CD4-positive, alpha-beta T cell treated with Interleukin-15 for 1 hour (primary cell): ENCODE results near the gene RBBP8NL.
"Not testable (repeated sequence)": the region's sequence is repeated elsewhere in the genome, so short reads cannot be mapped to it uniquely, and the experiment has no call there.

ENCODE experiments used
- DNase-seq: peaks from one replicate; pipeline ENCODE4 v3.0.0-alpha.2; 2020

The RBBP8NL gene

DNA sequence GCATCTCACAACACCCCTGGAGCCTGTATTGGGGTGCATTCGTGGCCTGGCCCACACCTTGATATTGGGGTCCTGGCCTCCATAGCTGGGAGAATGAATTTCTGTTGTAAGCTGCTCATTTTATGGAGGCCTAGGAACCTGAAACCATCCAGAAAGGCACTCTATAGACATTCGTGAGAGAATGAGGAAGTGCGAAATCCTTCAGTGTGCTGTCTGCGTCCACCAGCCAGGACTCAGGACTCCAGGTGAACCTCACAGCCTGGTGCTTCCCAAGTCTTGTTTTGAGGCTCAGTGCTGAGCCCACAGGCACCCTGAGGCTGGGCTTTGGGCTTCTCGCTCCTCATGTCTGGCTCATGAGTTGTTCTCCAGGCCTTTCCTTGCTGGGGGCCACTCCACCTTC lies 11.9 kb upstream of the RBBP8NL start:
- no peak for DNase-seq

DNA sequence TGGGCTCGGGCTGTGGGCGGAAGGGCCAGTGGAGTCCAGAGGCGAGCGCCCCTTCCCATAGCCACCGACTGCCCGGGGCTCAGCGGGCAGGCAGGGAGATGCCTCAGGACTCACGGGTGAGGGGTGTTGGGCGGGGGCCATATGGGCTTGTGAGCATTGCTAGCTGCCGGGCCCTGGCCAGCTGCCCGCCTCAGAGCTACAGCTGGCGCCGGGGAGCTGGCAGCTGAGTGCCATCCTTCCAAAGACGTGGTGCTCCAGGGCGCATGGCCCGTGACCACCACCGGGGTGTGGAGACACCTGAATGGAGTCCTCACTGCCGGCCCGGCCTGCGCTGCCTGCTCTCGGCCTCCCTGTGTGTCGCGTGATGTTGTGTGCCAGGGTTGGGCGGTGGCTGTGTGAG lies 10.6 kb upstream of the RBBP8NL start:
- no peak for DNase-seq

DNA sequence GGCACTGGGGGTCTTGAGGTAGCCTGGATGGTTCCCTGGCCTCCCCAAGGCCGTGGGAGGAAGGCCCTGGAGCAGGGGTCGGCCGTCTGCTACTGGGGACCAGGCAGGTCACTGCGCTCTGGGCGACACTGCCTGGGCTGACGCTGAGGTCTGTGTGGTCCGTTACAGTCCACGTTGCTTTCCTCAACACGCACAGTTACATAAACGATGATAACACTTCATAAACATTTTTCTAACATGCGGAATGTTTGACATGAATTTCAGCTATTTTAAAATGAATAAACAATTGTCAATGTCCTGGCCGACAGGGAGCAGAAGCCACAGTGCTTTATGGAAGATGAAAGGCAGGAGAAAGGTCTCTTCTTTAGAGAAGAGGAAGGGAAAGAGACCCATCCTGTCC lies 10.2 kb upstream of the RBBP8NL start:
- no peak for DNase-seq

GRCh38 chr20:62436692-62437091 lies 9.4 kb upstream of the RBBP8NL start:
- no peak for DNase-seq

GRCh38 chr20:62433658-62434497 lies 6.5 kb upstream of the RBBP8NL start:
- DNase-seq, result no peak

DNA sequence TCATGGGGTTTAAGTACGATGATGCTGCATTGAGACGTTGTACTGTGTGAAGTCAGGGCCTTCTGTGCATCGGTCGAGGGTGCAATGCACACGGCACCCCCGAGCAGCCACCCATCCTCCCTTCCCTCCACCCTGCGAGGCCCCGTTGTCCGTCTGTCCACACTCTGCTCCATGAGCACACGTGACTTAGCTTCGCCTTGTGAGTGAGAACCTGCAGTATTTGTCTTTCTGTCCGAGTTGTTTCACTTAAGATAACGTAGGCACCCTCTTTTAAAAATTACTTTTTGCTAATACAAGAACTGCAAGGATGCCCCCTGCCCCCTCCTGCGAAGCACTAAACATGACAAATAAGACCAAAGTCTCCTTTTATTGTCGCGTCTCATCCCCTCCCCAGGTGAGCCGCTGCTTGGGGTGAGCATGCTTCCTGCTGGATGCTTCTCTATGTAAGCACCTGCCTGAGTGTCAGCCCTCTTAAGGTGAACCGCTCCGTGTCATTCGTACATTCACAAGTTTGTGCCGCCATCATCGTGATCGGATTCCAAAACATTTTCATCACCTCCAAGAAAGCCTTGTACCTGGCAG lies 3.6 kb upstream of the RBBP8NL start:
- no peak for DNase-seq

- no peak for DNase-seq
Measured at GRCh38 chr20:62430311-62430853, 3.0 kb upstream of the RBBP8NL start.

- no peak for DNase-seq
Measured at GRCh38 chr20:62429455-62430310, 2.3 kb upstream of the RBBP8NL start.

GRCh38 chr20:62428396-62429295 lies 1.3 kb upstream of the RBBP8NL start:
- DNase-seq, result no peak

DNA sequence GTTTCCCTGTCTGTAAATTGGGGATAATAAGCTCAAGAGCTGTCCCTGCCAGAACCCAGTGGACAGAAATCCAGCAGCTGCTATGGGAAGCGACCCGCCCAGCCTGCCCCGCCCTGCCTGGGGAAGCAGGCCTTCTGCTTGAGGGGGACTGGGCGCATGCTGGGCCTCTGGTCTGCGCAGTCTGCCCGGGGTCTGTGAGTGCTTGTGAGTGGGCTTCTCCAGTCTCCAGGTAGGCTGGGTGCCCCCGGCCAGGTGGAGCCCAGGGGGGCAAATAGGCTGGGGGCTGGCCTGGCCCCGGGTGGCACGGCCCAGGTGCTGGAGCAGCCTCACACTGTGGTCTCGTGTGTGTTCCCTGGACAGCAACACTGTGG lies 648 bp upstream of the RBBP8NL start:
- no peak for DNase-seq

- no peak for DNase-seq
Measured at GRCh38 chr20:62426699-62427131, 624 bp downstream of the RBBP8NL start.

DNA sequence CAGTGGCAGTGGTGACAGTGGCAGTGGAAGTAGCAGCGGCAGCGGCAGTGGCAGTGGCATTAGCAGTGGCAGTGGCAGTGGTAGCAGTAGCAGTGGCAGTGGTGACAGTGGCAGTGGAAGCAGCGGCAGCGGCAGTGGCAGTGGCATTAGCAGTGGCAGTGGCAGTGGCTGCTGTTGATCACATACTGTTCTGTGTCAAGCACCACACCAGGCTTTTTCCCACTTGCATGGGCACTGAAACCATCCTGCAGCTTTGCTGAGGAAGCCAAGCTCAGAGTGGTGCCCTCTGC lies 1.3 kb downstream of the RBBP8NL start:
- not testable (repeated sequence) for DNase-seq

GRCh38 chr20:62425281-62426058 lies 1.9 kb downstream of the RBBP8NL start:
- no peak for DNase-seq

DNA sequence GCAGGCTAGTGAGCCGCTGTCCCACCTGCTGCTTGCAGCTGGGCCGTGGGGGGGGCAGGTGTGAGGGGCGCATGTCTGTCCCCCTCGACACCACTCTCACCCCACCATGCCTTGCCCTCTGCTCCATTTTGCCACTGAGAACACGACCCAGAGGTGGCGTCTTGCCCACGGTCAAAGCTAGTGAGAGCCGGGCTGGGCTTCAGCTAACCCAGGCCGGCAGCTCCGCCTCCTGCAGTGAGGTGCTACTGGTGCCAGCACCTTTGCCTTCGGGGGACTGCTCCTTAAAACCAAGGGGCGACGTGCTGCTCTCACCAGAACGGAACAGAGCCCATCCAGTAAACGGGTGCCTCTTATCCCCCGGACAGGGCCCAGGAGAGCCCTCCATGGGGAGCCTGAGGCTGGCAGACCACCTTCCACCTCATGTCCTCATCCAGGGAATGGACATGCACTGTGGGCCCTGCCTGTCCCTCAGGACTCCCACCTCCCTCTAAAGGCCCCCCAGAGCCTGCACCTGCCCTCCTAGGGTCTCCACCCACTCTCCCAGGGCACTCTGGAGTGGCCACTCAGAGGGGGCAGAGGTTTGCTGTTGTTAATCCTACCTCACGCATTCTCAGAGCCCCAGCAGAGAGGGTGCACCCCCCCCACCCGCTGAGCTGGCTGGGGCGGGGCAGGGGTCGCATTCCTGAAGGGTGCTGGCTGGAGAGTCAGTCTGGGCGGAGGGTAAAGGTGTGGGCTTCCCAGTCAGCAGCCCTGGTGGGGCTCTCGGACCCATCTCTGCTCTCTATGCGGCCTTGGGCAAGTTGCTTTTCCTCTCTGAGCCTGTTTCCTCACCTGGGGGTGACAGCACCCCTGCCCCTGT lies 2.9 kb downstream of the RBBP8NL start:
- no peak for DNase-seq

- DNase-seq, result no peak
Measured at GRCh38 chr20:62423326-62423706, 4.0 kb downstream of the RBBP8NL start.

GRCh38 chr20:62422636-62423325 lies 4.6 kb downstream of the RBBP8NL start:
- no peak for DNase-seq

DNA sequence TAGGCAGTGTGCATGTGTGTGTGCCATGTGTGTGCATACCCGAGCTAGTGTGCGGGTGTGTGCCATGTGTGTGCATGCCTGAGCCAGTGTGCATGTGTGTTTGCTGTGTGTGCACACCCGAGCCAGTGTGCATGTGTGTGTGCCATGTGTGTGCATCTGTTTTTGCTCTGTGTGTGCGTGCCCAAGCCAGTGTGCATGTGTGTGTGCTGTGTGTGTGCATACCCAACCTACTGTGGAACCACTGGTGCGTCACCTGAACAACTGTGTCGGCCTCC lies 5.7 kb downstream of the RBBP8NL start:
- no peak for DNase-seq

GRCh38 chr20:62420846-62421715 lies 6.3 kb downstream of the RBBP8NL start:
- DNase-seq, result no peak

DNA sequence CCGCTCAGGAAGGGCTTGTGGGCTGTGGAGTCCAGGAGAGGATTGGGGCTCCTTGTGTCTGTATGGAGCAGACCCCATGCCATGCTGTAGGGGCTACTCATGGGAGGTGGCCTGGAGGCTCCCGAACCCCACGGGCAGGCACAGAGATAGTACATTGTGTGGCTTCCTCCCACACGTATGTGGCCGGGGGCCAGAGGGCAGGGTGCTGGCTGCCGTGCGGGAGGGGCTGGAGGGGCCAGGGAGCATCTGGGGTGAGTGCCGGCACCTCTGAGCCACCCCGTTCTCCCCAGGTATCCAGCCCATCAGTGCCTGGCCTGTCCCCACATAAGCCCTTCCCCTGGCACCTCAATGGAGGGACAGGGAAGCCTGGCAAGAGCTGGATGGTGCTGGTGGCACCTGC lies 7.6 kb downstream of the RBBP8NL start:
- DNase-seq, result no peak
